ENCODE measurements around the gene GPATCH2L. TPM values are rescaled to one million over a fixed set of nuclear protein-coding genes. Genes with fewer than 3 reads are reported as not detected.

GPATCH2L gene
- total RNA-seq, 1 experiment from 2014 or later = 76.7 TPM

- Histone ChIP-seq H4K91ac (ENCODE audit: insufficient read length, low read depth, low read length) (no peak overlapping the region), H2BK5ac (ENCODE audit: insufficient read length, low read length) (no peak overlapping the region), H3K18ac (ENCODE audit: insufficient read length, low read depth, low read length) (no peak overlapping the region), H2BK15ac (ENCODE audit: low read depth, low read length) (no peak overlapping the region), H3K9ac (ENCODE audit: extremely low read depth, insufficient read length, low read length) (no peak overlapping the region), H2BK120ac (ENCODE audit: low read depth, low read length, poor library complexity, severe bottlenecking) (no peak overlapping the region), H2BK20ac (ENCODE audit: low read depth, low read length, poor library complexity, severe bottlenecking) (no peak overlapping the region), H3K23ac (ENCODE audit: insufficient read length, low read depth, low read length) (no peak overlapping the region), H3T11ph (ENCODE audit: low read length) (no peak overlapping the region), H3K14ac (ENCODE audit: insufficient read depth, low read length) (no peak overlapping the region), H4K20me1 (ENCODE audit: control insufficient read depth, insufficient read depth, insufficient read length) (no peaks in the 10 kb centered on the region), H3K4ac (ENCODE audit: low read depth, low read length) (no peak overlapping the region), H3K79me1 (ENCODE audit: insufficient read depth, low read depth, low read length, poor library complexity, severe bottlenecking) (no peaks in the 10 kb centered on the region), H3K23me2 (ENCODE audit: insufficient read length, low read depth, low read length, poor library complexity, severe bottlenecking) (no peaks in the 10 kb centered on the region), H3K79me2 (ENCODE audit: insufficient read depth, low read length) (no peaks in the 10 kb centered on the region), H3K4me1 (ENCODE audit: insufficient read depth, low read length) (peaks cover 4% of the 10 kb centered on the region; the same call in 1 of the 2 replicates), H3K27me3 (ENCODE audit: insufficient read depth, low read length) (no peaks in the 10 kb centered on the region), H4K8ac (replicated peaks; ENCODE audit: insufficient read length, low read depth, low read length) (no peak overlapping the region), H3K4me2 (ENCODE audit: insufficient read depth, insufficient read length, low read length) (no peak overlapping the region), H3K9me3 (ENCODE audit: control insufficient read depth, low read depth, low read length) (no peaks in the 10 kb centered on the region), H3K27ac (ENCODE audit: insufficient read length, low read depth, low read length) (no peak overlapping the region), H2AK5ac (ENCODE audit: insufficient read length, low read length) (no peak overlapping the region), H2AFZ (ENCODE audit: low read length) (no peak overlapping the region), H3K56ac (ENCODE audit: insufficient read length, low read depth, low read length) (no peak overlapping the region), H2BK12ac (ENCODE audit: insufficient read length, low read depth, low read length) (no peak overlapping the region), H4K5ac (ENCODE audit: insufficient read length, low read depth, low read length) (no peak overlapping the region)
- Mint-ChIP-seq H3K36me3 (ENCODE audit: insufficient read depth in 1 of 3, low read depth in 3 of 3) (peaks cover 4 to 13% (median 5%) of the 10 kb centered on the region in 3 experiments; a peak in 5 of 7 replicates), H3K27me3 (ENCODE audit: low read depth) (no peaks in the 10 kb centered on the region; the same call in 1 of the 2 replicates), H3K9me3 (peaks cover 12 to 17% of the 10 kb centered on the region in 2 experiments; a peak in 3 of 5 replicates), H3K4me1 (peaks cover 8 to 10% of the 10 kb centered on the region in 2 experiments), H3K4me3 (no peak overlapping the region), H3K27ac (no peak overlapping the region; a peak in 1 of 7 replicates)
- no CpG with 5 or more reads among the region's 13 CpGs for WGBS (ENCODE audit: extremely low coverage, insufficient read length, low lambda C conversion rate)
- no peak for TF ChIP-seq CTCF (conservative IDR thresholded peaks at IDR 0.05)
- no peak for DNase-seq
These were observed 84.7 kb downstream of the GPATCH2L start for GRCh38 chr14:76236172-76237130.

Data from H9 (cell line).